HEK293 (cell line): ENCODE measurements around the gene SH2B3.
"Not testable (repeated sequence)": the region's sequence is repeated elsewhere in the genome, so short reads cannot be mapped to it uniquely, and the experiment has no call there.

Experiments
- CTCF ChIA-PET: fragments of 350-600 bp; formaldehyde crosslinking; extraction: SDS; loops from one replicate; lab custom pipeline; 2021; ENCODE audit warnings: antibody characterized with exemption; lab: Yijun Ruan, JAX
- POLR2A ChIA-PET: fragments of 300-600 bp; formaldehyde crosslinking; extraction: SDS; loops from one replicate; lab custom pipeline; 2020; ENCODE audit warnings: antibody characterized with exemption, inconsistent platforms; lab: Yijun Ruan, JAX
- H3K27ac ChIP-seq: fragments of 200-500 bp; sonication (Bioruptor generic); 2 replicates; pipeline ENCODE4 v1.5.1; 2014; ENCODE audit warnings: low read depth, low read length, control low read depth, inconsistent platforms; ENCODE audit errors: extremely low read depth
- H3K36me3 ChIP-seq, 2 experiments: fragments of 200-500 bp in 1 of 2; sonication (Bioruptor generic) in 1 of 2; 1 replicate in 1 of 2; 2 replicates in 1 of 2; pipeline ENCODE4 v1.5.1; 2014 to 2017; ENCODE audit warnings: inconsistent platforms in 2 of 2, low read length in 2 of 2; ENCODE audit not compliant: control insufficient read depth in 2 of 2, insufficient read depth in 1 of 2
- H3K4me1 ChIP-seq: fragments of 200-500 bp; sonication (Bioruptor generic); 2 replicates; pipeline ENCODE4 v1.5.1; 2014; ENCODE audit warnings: mild to moderate bottlenecking, low read length, inconsistent platforms; ENCODE audit not compliant: control insufficient read depth, insufficient read depth
- H3K4me3 ChIP-seq: 2 replicates; pipeline ENCODE4 v1.5.1; 2011; ENCODE audit warnings: low read depth, mild to moderate bottlenecking, control low read depth, low read length, moderate library complexity
- H3K9me3 ChIP-seq: fragments of 200-500 bp; sonication (Bioruptor generic); 2 replicates; pipeline ENCODE4 v1.5.1; 2014; ENCODE audit warnings: low read depth, low read length, inconsistent platforms; ENCODE audit not compliant: control insufficient read depth, insufficient read depth
- FEZF1 ChIP-seq: fragments of 450-650 bp; formaldehyde crosslinking; IDR thresholded peaks from 2 replicates; pipeline ENCODE4 v1.5.1; 2016; ENCODE audit warnings: missing biosample characterization, missing genetic modification characterization
- GLI2 ChIP-seq: fragments of 450-650 bp; formaldehyde crosslinking; IDR thresholded peaks from 2 replicates; pipeline ENCODE4; 2017; ENCODE audit warnings: missing biosample characterization, missing genetic modification characterization, low read depth, borderline replicate concordance
- HOXA7 ChIP-seq: sonication (generic); formaldehyde crosslinking; IDR thresholded peaks from 2 replicates; pipeline ENCODE4 v1.8.1; 2022; ENCODE audit warnings: missing genetic modification reagents, borderline replicate concordance
- KLF10 ChIP-seq: fragments of 450-650 bp; IDR thresholded peaks from 2 replicates; pipeline ENCODE4 v1.5.1; 2018; ENCODE audit warnings: missing biosample characterization, mild to moderate bottlenecking, missing genetic modification characterization
- TCF7L2 ChIP-seq: IDR thresholded peaks from 2 replicates; pipeline ENCODE4 v1.6.1; 2011; ENCODE audit warnings: low read depth, mild to moderate bottlenecking, inconsistent platforms, low read length, moderate library complexity, borderline replicate concordance
- ZNF121 ChIP-seq: fragments of 450-650 bp; formaldehyde crosslinking; IDR thresholded peaks from 2 replicates; pipeline ENCODE4 v1.5.1; 2016; ENCODE audit warnings: missing biosample characterization, missing genetic modification characterization
- ZNF146 ChIP-seq: fragments of 450-650 bp; formaldehyde crosslinking; IDR thresholded peaks from 2 replicates; pipeline ENCODE4 v1.5.1; 2016; ENCODE audit warnings: missing biosample characterization, missing genetic modification characterization
- ZNF211 ChIP-seq: fragments of 450-650 bp; formaldehyde crosslinking; IDR thresholded peaks from 2 replicates; pipeline ENCODE4 v1.5.1; 2016; ENCODE audit warnings: low read depth, missing biosample characterization, missing genetic modification characterization
- ZNF391 ChIP-seq: fragments of 450-650 bp; formaldehyde crosslinking; IDR thresholded peaks from 2 replicates; pipeline ENCODE4 v1.5.1; 2016; ENCODE audit warnings: low read depth, missing biosample characterization, missing genetic modification characterization, borderline replicate concordance
- ZNF658 ChIP-seq: fragments of 450-650 bp; formaldehyde crosslinking; IDR thresholded peaks from 2 replicates; pipeline ENCODE4; 2016; ENCODE audit warnings: missing biosample characterization, missing genetic modification characterization
- TF ChIP-seq, protein P1 (sequence below): fragments of 450-650 bp; formaldehyde crosslinking; IDR thresholded peaks from 2 replicates; pipeline ENCODE4 v1.5.1; 2016; ENCODE audit warnings: missing biosample characterization, missing genetic modification characterization, borderline replicate concordance
- TF ChIP-seq, protein P2 (sequence below): fragments of 450-650 bp; formaldehyde crosslinking; optimal IDR thresholded peaks from 2 replicates; pipeline ENCODE3; 2016; ENCODE audit warnings: missing biosample characterization, mild to moderate bottlenecking, missing genetic modification characterization
- TF ChIP-seq, protein P3 (sequence below): fragments of 450-650 bp; formaldehyde crosslinking; IDR thresholded peaks from 2 replicates; pipeline ENCODE4 v1.5.1; 2017; ENCODE audit warnings: missing biosample characterization, missing genetic modification characterization

Gene SH2B3

DNA sequence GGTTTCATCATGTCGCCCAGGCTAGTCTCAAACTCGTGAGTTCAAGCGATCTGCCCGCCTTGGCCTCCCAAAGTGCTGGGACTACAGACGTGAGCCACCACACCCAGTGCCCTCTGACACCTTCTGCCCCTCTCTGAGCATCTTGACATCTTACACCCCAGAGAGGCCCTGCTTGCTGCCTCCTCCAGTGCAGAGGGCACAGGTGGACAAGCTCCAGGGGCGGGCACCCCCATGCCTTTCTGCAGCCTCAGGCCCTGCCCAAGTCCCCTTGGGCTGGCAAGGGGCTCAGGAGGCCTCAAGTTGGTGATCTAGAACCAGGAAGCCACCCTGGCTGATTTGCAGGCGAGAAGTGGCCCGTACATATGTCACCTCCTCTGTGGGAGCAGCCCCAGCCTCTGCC lies 11.2 kb upstream of the SH2B3 start (continued):
- TF ChIP-seq, protein P1, sequence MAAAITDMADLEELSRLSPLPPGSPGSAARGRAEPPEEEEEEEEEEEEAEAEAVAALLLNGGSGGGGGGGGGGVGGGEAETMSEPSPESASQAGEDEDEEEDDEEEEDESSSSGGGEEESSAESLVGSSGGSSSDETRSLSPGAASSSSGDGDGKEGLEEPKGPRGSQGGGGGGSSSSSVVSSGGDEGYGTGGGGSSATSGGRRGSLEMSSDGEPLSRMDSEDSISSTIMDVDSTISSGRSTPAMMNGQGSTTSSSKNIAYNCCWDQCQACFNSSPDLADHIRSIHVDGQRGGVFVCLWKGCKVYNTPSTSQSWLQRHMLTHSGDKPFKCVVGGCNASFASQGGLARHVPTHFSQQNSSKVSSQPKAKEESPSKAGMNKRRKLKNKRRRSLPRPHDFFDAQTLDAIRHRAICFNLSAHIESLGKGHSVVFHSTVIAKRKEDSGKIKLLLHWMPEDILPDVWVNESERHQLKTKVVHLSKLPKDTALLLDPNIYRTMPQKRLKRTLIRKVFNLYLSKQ (tag by site-specific recombination): no peak

DNA sequence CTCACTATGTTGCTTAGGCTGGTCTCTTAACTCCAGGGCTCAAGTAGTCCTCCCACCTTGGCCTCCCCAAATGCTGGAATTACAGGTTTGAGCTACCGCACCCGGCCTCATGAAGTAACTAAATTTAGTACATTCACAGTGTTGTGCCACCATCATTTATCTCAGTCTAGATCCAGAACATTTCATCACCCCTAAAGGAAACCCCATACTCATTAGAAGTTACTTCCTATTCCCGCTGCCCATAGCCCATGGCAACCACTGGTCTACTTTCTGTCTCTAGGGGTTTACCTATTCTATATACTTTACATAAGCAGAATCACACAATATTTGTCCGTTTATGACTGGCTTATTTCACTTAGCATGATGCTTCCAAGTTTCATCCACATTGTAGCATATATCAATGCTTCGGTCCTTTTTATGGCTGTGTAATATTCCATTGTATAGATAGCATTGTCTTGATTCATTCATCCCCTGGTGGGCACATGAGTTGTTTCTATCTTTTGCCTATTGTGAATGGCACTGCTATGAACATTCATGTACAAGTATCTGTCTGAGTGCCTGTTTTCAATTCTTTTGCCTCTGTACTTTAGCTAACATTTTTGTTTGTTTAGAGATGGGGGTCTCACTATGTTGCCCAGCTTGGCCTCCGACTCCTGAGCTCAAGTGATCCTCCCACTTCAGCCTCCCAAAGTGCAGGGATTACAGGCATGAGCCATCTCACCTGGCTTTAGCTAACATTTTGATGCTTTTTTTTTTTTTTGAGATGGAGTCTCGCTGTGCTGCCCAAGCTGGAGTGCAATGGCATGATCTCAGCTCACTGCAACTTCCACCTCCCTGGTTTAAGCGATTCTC lies 10.2 kb upstream of the SH2B3 start:
- Histone ChIP-seq H3K4me1 (no peaks in the 10 kb centered on the region), H3K4me3 (no peak overlapping the region), H3K27ac (no peak overlapping the region), H3K36me3 (no peaks in the 10 kb centered on the region), H3K9me3 (no peaks in the 10 kb centered on the region)
- CTCF ChIA-PET: interaction anchor here (0.6 to 6.7 kb wide), 24 partner anchors 10 to 419 kb away, joined by 3 to 217 read pairs (median 13); partner anchors contain the start of gene SH2B3
- TF ChIP-seq ZNF658 (tag by site-specific recombination) (no peak), FEZF1 (tag by site-specific recombination) (no peak), KLF10 (tag by site-specific recombination) (no peak), ZNF211 (tag by site-specific recombination) (no peak), TCF7L2 (no peak), ZNF391 (no peak), HOXA7 (CRISPR knock-in tag) (no peak), GLI2 (tag by site-specific recombination) (no peak), ZNF146 (peak; percentile 89), ZNF121 (tag by site-specific recombination) (peak; percentile 66; the same call in 1 of the 2 replicates)
- TF ChIP-seq, protein P2, sequence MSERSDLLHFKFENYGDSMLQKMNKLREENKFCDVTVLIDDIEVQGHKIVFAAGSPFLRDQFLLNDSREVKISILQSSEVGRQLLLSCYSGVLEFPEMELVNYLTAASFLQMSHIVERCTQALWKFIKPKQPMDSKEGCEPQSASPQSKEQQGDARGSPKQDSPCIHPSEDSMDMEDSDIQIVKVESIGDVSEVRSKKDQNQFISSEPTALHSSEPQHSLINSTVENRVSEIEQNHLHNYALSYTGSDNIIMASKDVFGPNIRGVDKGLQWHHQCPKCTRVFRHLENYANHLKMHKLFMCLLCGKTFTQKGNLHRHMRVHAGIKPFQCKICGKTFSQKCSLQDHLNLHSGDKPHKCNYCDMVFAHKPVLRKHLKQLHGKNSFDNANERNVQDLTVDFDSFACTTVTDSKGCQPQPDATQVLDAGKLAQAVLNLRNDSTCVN (tag by site-specific recombination): no peak
- TF ChIP-seq, protein P3, sequence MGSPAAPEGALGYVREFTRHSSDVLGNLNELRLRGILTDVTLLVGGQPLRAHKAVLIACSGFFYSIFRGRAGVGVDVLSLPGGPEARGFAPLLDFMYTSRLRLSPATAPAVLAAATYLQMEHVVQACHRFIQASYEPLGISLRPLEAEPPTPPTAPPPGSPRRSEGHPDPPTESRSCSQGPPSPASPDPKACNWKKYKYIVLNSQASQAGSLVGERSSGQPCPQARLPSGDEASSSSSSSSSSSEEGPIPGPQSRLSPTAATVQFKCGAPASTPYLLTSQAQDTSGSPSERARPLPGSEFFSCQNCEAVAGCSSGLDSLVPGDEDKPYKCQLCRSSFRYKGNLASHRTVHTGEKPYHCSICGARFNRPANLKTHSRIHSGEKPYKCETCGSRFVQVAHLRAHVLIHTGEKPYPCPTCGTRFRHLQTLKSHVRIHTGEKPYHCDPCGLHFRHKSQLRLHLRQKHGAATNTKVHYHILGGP (tag by site-specific recombination): no peak
- POLR2A ChIA-PET: interaction anchor here (0.6 to 1.2 kb wide), 2 partner anchors 27 to 60 kb away, joined by 3 to 4 read pairs; partner anchors contain the start of gene PHETA1

DNA sequence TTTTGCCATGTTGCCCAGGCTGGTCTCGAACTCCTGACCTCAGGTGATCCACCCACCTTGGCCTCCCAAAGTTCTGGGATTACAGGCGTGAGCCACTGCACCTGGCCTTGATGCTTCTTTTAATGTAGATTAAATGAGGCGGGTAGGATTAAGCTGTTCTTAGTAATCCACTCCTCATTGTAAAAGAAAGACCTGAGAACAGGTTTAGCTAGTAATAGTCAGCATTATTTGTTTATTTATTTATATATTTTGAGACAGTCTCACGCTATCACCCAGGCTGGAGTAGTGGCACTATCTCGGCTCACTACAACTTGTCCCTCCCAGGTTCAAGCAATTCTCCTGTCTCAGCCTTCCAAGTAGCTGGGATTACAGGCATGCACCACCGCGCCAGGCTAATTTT lies 9.5 kb upstream of the SH2B3 start:
- not testable (repeated sequence) for H3K4me3 ChIP-seq, H3K36me3 ChIP-seq, H3K9me3 ChIP-seq, H3K27ac ChIP-seq, H3K4me1 ChIP-seq
- ChIA-PET POLR2A (interaction anchor here (0.9 to 1.2 kb wide), 2 partner anchors 27 to 55 kb away, joined by 4 to 6 read pairs; partner anchors contain the start of gene PHETA1), CTCF (interaction anchor here (0.6 to 6.7 kb wide), 44 partner anchors 9 to 1145 kb away, joined by 3 to 217 read pairs (median 6); partner anchors contain the start of gene SH2B3)
